ENCODE results near the gene GALNT18. TPM values are rescaled to one million over a fixed set of nuclear protein-coding genes. Genes with fewer than 3 reads are reported as not detected.

GALNT18 gene
- total and polyA plus RNA-seq, 2 of the 4 experiments (the other 2 are of a cell fraction): 9.5 to 11.3 TPM

- H2AK5ac ChIP-seq (ENCODE audit: low read depth, low read length): no peak overlapping the region
- H3K4me2 ChIP-seq (ENCODE audit: low read depth, low read length): no peak overlapping the region
- no peak overlapping the region for H3K18ac ChIP-seq (ENCODE audit: low read depth, low read length)
- H3K14ac ChIP-seq (replicated peaks; ENCODE audit: low read depth, low read length): no peak overlapping the region
- H2BK15ac ChIP-seq (ENCODE audit: low read depth, low read length): no peak overlapping the region
- H3K9me3 ChIP-seq (ENCODE audit: control insufficient read depth, insufficient read depth, low read length): no peaks in the 10 kb centered on the region; the same call in 1 of the 2 replicates
- H4K20me1 ChIP-seq (ENCODE audit: insufficient read depth, low read length): 0 out of 2 replicates have a peak, but pooled peaks cover 4% of the 10 kb centered on the region
- dilution Hi-C loops (cut with HindIII; ENCODE audit: low sequenced_read_pairs, unreplicated experiment): no loop called here
- no peak overlapping the region for H3K27ac ChIP-seq (ENCODE audit: insufficient read depth, low read length)
- no peaks in the 10 kb centered on the region for H3K79me1 ChIP-seq (ENCODE audit: low read depth in 1 of 2, low read length in 2 of 2)
- H3K9me1 ChIP-seq (ENCODE audit: insufficient read depth, low read length): peaks cover 7% of the 10 kb centered on the region; the same call in 1 of the 2 replicates
- CTCF ChIA-PET: no interaction called here
- H3K56ac ChIP-seq (ENCODE audit: extremely low read depth, insufficient read depth, low read length): no peak overlapping the region
- H3K9ac ChIP-seq (ENCODE audit: low read depth, low read length): no peak overlapping the region
- POLR2A ChIA-PET (ENCODE audit: unreplicated experiment): interaction anchor here (0.5 kb wide), 1 partner anchor 203 kb away, joined by 8 read pairs; no protein-coding TSS in a partner anchor
- ATAC-seq (ENCODE audit: low read depth) (no peak), DNase-seq (no peak)
- no peak overlapping the region for H4K8ac ChIP-seq (ENCODE audit: low read depth in 2 of 2, low read length in 2 of 2)
- no peaks in the 10 kb centered on the region for H3K36me3 ChIP-seq (ENCODE audit: control insufficient read depth, insufficient read depth, low read length)
- H3K4ac ChIP-seq (ENCODE audit: low read depth, low read length): no peak overlapping the region
- no peak overlapping the region for H2AFZ ChIP-seq (replicated peaks; ENCODE audit: low read length, poor library complexity)
- no peak overlapping the region for H3K4me3 ChIP-seq (ENCODE audit: insufficient read depth, low read depth, low read length)
- no peak overlapping the region for H2BK120ac ChIP-seq (ENCODE audit: low read depth, low read length)
- no peak overlapping the region for H4K5ac ChIP-seq (ENCODE audit: low read depth, low read length)
- H3K27me3 ChIP-seq (ENCODE audit: control insufficient read depth, insufficient read depth, low read length): peaks cover 39% of the 10 kb centered on the region
- no peak overlapping the region for H3K23ac ChIP-seq (ENCODE audit: low read depth, low read length)
- BruUV-seq (replicated peaks): no TSS peak
- peaks cover 14% of the 10 kb centered on the region for H3K4me1 ChIP-seq (ENCODE audit: control insufficient read depth, insufficient read depth, low read length)
- no peak overlapping the region for H2BK20ac ChIP-seq (ENCODE audit: low read depth, low read length)
- no CpG with 5 or more reads among the region's 12 CpGs for WGBS, 2 experiments (ENCODE audit: extremely low coverage in 2 of 2, insufficient read length in 1 of 2)
- no peak overlapping the region for H2BK5ac ChIP-seq (ENCODE audit: low read depth, low read length, poor library complexity, severe bottlenecking)
- H4K91ac ChIP-seq (ENCODE audit: insufficient read depth, low read depth, low read length): no peak overlapping the region
- H2AK9ac ChIP-seq (replicated peaks; ENCODE audit: low read depth, low read length, poor library complexity): no peak overlapping the region
- intact Hi-C loops (cut with micrococcal nuclease): no loop called here
- in situ Hi-C loops (cut with MboI; ENCODE audit: low sequenced_read_pairs): no loop called here
- TF ChIP-seq FOS (IDR thresholded peaks at IDR 0.05; ENCODE audit: low read depth, low read length) (no peak), MAFK (IDR thresholded peaks at IDR 0.05; ENCODE audit: low read depth, low read length) (no peak), RCOR1 (IDR thresholded peaks at IDR 0.05; ENCODE audit: insufficient replicate concordance, low read length) (no peak), ELK1 (IDR thresholded peaks at IDR 0.05; ENCODE audit: borderline replicate concordance, low read depth, low read length) (no peak), RFX5 (IDR thresholded peaks at IDR 0.05; ENCODE audit: low read depth, low read length) (no peak), CTCF (conservative IDR thresholded peaks at IDR 0.05; ENCODE audit: low read depth, low read length) (no peak), RAD21 (IDR thresholded peaks at IDR 0.05; ENCODE audit: low read length) (no peak), POLR2A (IDR thresholded peaks at IDR 0.05; ENCODE audit: low read depth, low read length) (no peak), CEBPB (IDR thresholded peaks at IDR 0.05; ENCODE audit: low read depth, low read length) (no peak), SMC3 (IDR thresholded peaks at IDR 0.05; ENCODE audit: low read depth, low read length) (no peak), MXI1 (IDR thresholded peaks at IDR 0.05; ENCODE audit: borderline replicate concordance, low read depth, low read length) (no peak), MAZ (IDR thresholded peaks at IDR 0.05; ENCODE audit: borderline replicate concordance, low read depth, low read length) (no peak)
Observed at GRCh38 chr11:11349106-11349825, 272.5 kb downstream of the GALNT18 start.

Measured in IMR-90 (cell line).